ENCODE results near the gene SSBP2.
"Not testable (repeated sequence)": the region's sequence is repeated elsewhere in the genome, so short reads cannot be mapped to it uniquely, and the experiment has no call there.

DNA sequence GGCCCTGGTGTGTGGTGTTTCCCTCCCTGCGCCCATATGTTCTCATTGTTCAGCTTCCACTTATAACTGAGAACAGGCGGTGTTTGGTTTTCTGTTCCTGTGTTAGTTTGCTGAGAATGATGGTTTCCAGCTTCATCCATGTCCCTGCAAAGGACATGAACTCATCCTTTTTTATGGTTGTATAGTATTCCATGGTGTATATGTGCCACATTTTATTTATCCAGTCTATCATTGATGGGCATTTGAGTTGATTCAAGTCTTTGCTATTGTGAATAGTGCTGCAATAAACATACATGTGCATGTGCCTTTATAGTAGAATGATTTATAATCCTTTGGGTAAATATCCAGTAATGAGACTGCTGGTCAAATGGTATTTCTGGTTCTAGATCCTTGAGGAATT lies 36.8 kb downstream of the SSBP2 start:
- TF ChIP-seq, protein P1, sequence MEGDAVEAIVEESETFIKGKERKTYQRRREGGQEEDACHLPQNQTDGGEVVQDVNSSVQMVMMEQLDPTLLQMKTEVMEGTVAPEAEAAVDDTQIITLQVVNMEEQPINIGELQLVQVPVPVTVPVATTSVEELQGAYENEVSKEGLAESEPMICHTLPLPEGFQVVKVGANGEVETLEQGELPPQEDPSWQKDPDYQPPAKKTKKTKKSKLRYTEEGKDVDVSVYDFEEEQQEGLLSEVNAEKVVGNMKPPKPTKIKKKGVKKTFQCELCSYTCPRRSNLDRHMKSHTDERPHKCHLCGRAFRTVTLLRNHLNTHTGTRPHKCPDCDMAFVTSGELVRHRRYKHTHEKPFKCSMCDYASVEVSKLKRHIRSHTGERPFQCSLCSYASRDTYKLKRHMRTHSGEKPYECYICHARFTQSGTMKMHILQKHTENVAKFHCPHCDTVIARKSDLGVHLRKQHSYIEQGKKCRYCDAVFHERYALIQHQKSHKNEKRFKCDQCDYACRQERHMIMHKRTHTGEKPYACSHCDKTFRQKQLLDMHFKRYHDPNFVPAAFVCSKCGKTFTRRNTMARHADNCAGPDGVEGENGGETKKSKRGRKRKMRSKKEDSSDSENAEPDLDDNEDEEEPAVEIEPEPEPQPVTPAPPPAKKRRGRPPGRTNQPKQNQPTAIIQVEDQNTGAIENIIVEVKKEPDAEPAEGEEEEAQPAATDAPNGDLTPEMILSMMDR (IDR thresholded peaks at IDR 0.05; ENCODE audit: insufficient read depth, low read length, poor library complexity, severe bottlenecking): not testable (repeated sequence)
- not testable (repeated sequence) for TF ChIP-seq EZH2phosphoT487 (conservative IDR thresholded peaks at IDR 0.05; ENCODE audit: low read length)

Measured in SU-DHL-6 (cell line).